Activated CD8-positive, alpha-beta memory T cell treated with anti-CD3 and anti-CD28 coated beads for 4 hours (primary cell): Measurements from ENCODE around the gene RNF144A.
"Not testable (repeated sequence)": the region's sequence is repeated elsewhere in the genome, so short reads cannot be mapped to it uniquely, and the experiment has no call there.

Source experiments
- DNase-seq, 2 donors: peaks; one replicate each; pipeline ENCODE4 v3.0.0-alpha.2; 2020; ENCODE audit warnings: low read depth in 2 of 2

Gene RNF144A, protein sequence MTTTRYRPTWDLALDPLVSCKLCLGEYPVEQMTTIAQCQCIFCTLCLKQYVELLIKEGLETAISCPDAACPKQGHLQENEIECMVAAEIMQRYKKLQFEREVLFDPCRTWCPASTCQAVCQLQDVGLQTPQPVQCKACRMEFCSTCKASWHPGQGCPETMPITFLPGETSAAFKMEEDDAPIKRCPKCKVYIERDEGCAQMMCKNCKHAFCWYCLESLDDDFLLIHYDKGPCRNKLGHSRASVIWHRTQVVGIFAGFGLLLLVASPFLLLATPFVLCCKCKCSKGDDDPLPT

DNA sequence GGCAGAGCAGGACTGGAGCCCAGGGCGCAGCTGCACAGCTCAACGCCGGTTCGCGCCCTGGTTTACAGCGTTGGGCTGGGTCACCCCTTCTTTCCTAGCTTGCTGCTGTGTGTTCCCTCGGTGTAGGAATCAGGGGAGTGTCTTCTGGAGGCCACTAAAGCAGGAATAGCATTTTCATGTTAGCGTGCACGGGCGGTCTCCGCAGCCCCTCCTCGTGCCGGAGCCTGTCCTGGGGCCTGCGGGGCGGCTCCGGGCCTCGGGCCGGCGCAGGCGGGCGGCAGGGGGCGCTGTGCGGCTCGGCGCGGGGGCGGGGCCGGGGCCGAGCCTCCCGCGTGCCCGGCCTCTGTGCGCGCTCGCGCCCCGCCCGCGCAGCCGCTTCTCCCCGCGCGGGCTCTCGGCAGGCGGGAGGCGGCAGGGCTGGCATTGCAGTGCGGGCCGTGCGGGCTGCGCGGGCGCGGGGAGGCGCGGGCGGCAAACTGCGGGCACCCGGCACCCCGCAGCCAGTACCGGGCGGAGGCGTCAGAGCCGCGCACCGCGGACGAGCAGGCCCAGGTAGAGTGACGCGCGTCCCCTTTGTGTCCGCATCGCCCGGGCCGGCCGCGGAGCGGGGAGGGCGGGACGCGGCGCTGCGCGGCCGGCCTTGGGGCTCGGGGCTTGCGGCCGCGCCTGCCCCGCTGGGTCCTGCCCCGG lies at the start of gene RNF144A:
Gene RNF144A, plus strand, starts transcription at position 342 of the 690 bp plus-strand sequence. CDS start 79,515 bp downstream, outside the sequence.
- DNase-seq, result peak; percentile 30 to 41

DNA sequence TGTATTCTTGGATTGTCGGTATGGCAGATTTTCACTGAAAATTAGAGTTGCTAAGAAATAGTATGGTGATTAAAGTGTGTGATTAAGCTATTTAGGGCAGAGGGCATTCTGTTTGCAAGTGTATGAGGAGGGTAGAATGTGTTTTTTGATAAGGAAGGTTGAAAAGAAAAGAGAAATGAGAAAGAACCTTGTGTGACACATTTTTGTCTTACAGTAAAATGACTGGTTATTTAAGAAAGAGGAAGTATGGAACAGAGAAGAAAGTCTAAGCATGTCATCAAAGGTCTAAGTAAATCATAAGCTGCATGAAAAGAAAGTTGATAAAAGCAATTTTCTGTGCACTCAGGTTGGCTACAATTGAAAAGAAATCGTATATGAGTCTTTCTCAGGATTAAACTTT lies 44.8 kb upstream of the RNF144A start:
- DNase-seq, result no peak

DNA sequence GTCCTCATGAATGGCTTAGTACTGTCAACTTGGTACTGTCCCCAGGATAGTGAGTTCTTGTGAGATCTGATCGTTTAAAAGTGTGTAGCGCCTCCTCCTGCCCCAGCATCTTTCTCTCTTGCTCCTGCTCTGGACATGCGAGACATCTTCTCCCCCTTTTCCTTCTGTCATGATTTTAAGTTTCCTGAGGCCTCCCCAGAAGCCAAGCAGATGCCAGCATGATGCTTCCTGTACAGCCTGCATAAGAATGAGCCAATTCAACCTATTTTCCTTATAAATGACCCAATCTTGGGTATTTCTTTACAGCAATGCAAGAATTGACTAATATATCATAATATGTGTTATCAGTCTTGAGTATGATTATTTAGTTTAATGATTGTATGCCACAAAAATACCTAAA lies 43.2 kb upstream of the RNF144A start:
- no peak for DNase-seq

DNA sequence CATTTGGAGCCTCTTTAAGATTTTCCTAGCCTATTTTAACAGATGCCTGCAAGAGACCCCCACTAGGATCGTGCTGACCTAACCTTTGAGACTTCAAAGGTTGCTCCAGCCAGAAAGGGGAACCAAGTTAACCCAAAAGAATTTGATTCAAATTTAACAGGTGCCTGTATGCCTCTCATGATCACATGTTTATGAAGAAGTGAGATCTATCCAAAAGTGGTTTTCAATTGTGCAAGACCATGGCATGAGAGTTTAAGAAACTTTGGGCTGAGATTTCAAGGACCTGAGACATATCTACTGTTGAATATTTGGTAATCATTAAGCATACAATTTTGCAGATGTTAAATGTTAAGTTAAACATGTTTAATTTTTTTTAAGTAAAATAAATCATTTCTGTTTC lies 40.9 kb upstream of the RNF144A start:
- no peak for DNase-seq

DNA sequence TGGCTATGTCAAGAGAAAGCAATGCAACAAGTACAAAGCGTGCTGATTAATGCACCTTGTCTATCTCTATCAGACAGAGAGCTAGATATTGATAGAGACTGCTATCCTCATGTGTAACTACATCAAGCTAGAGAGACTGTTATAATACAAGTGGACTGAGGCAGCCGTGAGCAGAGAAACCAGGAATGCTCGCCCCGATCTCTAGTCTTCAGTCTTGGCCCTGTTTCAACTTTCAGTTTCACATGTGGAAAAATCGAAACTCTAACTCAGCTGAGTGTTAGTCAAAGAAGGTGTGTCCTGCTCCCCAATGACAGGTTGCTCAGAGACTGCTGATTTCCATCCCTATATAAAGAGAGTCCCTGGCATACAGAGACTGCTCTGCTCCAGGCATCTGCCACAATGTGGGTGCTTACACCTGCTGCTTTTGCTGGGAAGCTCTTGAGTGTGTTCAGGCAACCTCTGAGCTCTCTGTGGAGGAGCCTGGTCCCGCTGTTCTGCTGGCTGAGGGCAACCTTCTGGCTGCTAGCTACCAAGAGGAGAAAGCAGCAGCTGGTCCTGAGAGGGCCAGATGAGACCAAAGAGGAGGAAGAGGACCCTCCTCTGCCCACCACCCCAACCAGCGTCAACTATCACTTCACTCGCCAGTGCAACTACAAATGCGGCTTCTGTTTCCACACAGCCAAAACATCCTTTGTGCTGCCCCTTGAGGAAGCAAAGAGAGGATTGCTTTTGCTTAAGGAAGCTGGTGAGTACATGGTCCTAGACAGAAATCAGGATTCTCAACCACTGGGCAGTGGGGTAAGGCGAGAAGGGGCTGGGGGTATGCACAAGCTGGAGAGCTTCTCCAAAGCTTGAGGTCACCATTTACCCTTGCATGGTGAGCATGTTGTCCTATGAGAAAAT lies 39.6 kb upstream of the RNF144A start, which contains the start of gene RSAD2:
Gene RSAD2, plus strand, starts transcription at position 376 of the 903 bp plus-strand sequence. Its CDS starts 24 bp downstream, at position 400.
- DNase-seq, result peak in 1 of 2 donors; percentile 20

DNA sequence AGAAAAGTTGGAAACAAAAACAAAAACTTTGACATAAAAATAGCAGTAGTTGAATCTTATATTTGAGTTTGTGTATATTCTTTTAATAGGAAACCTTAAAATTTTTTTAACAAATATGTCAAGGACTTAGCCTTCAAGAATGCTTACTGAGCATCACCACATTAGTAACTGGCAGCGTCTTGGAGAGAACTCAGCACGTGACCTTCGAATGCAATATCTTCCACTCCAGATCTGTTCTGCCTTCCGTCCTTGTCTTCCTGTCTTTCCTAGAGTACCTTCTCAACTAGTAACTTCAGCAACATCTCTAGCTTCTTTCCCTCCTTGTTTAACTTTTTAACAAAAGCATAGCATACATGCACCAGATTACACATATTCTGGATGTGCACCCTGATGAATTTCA lies 38.7 kb upstream of the RNF144A start:
- no peak for DNase-seq

DNA sequence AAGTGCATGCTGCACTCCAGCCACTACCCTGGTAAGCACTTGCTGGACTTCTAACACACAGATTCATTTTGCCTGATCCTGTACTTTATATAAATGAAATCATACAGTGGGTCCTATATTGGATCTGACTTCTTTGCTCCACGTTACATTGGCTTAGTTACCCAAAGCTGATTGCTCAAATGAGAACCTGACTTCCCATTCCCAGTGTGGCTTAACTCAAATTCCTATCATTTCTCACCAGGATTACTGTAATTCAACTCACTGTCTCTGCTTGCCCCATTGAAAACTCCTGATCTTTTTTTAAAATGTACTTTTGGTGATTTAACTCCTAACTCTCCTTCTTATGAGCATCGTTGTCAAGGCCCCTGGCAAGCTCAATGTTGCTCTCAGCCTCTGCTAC lies 38.2 kb upstream of the RNF144A start:
- DNase-seq, result no peak

DNA sequence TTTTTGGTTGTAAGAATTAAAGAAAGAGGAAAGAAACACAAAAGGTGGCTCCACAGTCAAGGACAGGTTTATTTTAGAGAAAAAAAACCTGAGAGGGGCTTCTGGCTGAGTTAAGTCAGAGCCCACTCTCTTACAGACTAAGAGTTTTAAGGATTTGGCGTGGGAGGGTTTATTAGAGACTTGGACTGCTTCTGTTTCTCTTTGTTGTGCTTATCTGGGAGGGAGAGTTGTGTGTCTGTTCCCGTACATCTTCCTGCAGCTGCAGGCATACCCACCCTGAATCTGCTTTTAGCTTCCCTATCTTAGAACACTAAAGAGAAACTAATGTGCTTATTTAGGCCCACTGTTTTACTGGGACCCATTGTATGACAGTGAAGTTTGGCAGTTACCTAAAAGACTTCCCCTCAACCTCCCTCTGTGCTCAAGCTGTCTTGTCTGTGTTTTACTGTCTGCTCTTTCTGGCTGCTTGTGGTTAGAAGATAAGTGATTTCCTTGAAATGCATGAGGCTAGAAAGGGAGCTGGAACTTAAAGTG lies 36.9 kb upstream of the RNF144A start:
- no peak for DNase-seq

DNA sequence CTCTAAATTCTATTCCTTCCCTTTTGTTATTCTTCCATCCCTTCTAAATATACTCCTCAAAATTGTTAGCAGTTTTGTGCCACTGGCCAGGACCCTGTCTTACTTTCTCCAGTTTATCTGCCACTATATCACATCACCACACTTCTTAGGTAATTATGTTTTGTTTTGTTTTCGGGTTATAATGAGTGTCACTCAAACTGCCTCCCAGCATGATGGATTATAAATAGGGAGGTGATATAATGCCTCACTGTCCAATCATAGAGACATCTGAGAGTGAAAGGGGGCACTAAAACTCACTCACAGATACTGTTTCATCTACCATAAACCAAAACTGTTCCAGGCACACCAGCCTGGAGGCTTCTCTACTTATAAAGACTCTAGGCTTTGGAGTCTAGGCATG lies 36.2 kb upstream of the RNF144A start:
- DNase-seq, result no peak

DNA sequence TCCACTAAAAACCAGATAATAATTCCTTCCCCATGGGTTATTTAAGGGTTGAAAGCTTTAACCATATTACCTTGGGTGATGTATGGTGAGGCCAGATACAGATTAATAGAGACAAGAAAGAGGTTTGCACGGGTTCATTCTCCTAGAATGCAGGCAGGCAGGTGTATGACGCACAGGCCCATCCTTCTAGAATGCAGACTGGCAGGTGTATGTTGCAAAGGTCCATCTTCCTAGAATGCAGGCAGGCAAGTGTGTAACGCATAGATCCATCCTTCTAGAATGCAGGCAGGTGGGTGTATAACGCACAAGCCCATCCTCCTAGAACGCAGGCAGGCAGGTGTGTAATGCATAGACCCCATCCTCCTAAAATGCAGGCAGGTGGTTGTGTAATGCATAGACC lies 35.7 kb upstream of the RNF144A start:
- DNase-seq, result no peak

DNA sequence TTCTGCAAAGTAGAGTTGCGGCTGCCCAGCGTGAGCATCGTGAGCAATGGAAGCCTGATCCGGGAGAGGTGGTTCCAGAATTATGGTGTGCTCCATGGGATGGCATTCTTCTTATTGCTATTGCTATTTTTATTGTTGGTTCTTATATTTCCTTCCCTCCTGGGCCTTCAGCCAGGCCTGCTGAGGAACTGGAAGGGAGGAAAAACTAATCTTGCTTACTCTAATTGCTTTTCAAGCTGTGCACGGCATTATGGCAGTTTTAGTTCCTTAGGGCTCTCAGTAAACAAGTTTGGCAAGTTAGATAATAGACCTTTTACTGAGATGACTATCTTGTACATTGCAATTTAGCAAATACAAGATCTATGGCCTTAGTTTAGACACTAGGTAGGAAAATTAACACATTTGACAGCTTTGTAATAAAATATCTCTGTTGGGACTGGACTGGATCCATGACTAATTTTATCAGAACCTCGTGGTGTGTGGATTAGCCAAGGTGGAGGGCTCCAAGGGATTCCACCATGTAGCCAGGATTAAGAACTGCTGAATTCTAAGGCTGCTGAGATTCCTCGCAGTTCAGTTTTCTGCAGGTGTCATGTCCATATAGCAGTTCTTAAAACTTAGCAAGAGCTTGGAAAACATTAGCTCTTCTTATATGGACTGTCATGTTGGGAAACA lies 33.6 kb upstream of the RNF144A start:
- DNase-seq, result no peak

DNA sequence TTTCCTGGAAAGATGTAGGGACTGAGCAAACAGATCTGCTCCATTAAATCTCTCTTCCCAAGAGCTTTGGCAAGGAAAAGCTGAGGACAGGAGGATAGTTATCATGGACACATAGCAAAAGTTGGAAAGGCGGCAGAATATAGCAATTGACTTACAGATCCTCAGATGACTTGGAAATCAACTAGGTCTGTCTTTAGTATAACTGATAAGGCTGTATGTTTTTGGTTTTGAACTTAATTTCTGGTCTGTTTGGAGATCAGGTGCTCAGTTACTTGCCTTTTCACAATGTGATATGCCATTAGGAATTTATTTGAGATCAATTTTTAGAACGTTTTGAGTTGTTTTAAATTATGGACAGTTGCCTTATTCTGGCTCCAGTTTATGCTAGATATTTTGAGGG lies 31.7 kb upstream of the RNF144A start:
- DNase-seq, result no peak

DNA sequence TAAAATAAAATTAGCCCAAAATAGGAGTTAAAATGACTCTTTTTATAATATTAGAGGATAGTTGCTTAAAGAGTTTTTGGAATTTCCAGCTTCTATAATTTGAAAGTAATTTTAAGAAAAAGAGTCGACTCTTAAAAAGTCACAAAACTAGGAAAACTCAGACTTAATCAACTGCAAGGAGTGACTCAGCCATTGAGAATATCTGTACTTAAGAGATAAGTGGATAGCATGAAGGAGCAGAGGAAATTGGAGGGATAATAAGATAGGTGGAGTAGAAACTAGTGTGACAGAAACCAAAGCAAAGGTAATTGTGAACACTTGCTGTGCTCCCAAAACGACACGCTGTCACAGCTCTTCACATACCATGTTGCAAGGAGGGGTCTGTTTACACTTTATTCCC lies 31.2 kb upstream of the RNF144A start:
- no peak for DNase-seq

DNA sequence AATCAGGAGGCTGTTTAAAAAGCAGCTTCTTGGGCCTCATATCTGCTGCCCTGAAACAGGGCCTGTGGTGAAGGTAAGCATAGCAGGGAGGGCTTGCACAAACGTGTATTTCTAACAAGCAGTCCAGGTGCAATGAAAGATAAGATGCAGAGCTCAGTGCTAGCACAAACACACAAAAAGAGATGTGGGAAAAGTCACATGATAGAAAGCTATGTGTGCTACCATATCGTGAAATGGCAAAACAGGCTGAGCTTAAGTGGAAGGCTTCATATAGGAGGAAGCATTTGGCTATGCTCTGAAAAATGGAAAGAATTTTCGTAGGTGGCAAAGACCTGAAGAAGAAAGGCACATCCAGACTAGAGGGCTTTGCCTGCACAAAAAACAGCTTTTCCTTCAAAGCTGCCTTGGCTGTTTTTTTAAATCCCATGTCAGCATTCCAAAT lies 29.4 kb upstream of the RNF144A start:
- no peak for DNase-seq

DNA sequence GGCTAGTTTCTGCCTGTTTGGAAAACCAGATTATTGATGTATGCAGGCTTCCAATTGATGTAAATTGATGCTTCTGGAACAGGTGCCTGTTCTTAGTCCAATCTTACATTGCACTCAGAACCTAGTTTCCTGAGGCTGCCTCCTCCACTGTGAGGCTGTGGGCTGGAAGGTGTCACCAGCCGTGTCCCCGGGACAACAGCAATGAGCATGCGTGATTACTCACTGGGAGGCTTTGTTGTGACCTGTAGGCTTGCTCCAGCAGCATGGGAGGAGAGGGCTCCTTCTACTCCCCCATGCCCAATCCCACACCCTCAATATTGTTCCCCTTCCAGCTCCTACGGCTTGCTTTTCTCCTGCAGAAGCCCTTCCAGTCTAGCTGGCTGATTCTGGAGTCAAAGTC lies 28.5 kb upstream of the RNF144A start:
- DNase-seq, result no peak

DNA sequence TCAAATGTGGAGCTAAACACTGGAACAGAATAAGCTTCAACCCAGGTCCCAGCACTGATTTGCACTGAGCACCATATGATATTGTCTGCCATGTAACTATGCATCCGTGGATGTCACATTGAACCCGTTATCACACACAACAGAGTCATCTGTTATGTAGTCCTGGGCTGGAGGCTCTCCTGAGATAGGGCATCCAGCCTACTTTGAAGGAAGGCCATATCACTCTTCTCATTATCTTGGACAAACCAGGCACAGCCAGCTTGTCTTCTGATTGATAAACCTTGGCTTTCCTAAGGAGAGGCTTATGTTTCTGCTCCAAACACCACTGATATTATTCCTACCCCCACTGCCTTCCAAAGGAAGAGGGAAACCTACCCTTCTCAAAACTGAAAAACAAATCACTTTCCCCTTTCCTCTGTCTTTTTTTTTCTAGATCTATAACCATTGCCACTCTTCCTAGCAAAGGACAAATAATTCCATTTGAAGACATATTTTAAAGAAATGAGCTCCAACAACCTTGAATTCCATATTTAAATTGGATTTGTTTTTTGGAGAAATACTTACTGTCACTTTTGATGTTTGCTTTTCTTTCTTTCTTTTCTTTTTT lies 23.2 kb upstream of the RNF144A start:
- DNase-seq, result no peak

DNA sequence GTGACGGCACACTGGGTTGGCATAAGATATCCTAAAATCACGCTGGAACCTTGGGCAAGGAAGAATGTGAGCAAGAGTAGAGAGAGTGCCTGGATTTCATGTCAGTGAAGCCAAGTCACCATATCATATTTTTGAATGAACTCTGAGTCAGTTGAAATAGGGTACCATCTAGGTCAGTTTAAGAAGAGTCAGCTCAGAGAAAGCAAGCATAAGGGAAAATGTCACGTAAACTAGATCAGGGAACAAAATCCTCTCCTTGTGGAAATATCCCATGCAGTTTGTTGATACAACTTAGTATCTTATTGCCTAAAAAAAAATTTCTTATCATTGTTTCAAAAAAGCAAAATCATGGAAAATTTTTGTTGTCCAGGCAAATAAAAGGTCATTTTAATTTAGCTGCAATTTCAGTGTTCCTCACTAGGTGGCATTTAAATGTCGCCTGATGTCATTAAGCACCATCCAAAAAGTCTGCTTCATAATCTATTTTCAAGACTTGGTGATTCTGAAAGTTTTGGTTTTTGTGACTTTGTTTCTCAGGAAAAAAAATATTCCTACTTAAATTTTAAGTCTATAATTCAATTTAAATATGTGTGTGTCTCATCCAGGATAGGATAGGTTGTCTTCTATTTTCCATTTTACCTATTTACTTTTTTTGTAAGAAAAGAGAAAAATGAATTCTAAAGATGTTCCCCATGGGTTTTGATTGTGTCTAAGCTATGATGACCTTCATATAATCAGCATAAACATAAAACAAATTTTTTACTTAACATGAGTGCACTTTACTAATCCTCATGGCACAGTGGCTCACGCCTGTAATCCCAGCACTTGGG lies 20.1 kb upstream of the RNF144A start:
- DNase-seq, result no peak

DNA sequence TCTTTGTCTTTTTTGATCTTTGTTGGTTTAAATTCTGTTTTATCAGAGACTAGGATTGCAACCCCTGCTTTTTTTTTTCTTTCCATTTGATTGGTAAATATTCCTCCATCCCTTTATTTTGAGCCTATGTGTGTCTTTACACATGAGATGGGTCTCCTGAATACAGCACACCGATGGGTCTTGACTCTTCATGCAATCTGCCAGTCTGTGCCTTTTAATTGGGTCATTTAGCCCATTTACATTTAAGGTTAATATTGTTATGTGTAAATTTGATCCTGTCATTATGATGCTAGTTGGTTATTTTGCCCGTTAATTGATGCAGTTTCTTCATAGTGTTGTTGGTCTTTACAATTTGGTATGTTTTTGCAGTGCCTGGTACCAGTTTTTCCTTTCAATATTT lies 14.6 kb upstream of the RNF144A start:
- not testable (repeated sequence) for DNase-seq

DNA sequence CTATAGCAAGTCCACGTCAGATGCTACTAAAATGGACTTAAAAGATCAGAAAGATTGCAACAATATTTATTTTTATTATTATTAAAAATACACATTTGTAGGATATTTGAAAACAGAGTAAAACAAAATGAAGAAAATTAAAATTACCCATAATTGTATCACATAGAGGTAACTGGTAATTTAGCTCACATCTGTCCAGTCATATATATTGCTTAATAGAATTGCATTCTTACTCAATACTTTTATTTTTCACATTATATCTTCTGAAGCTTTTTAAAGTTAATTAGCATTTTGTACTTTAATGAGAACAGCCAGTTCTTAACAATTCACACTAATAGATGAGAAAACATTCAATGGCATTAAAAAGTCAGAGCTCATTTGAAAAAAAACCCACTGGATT lies 11.5 kb upstream of the RNF144A start:
- no peak for DNase-seq

DNA sequence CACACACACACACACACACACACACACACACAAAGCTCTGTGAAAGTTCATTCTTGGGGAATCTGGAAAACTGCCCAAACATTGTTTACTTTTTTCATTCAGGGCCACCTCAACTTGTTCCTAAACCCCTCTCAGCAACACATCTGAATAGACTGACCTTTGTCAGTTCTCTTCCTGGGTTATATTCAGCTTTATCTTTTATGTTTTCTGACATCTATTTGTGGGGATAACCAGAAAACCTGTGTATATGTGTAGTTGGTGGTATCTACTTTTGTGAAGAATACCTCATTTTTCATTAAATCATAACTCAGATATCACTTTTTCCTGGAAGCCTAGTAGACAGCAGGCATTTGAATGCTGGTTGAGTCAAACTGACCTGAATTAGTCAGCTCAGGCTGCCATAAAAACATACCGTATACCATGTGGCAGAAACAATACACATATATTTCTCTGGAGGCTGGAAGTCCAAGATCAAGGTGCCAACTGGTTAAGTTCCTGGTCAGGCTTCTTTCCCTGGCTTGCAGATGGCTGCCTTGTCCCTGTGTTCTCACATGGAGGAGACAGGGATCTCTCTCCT lies 11.0 kb upstream of the RNF144A start:
- no peak for DNase-seq
